Activated gamma-delta T cell treated with Interleukin-2 at 50 U/mL for 16 hours (primary cell): ENCODE results near the gene ACTR3C.

ENCODE experiments used
- DNase-seq: peaks from one replicate; pipeline ENCODE4 v3.0.0-alpha.2; 2020

The ACTR3C gene

GRCh38 chr7:150358988-150359621, 35.8 kb upstream of the ACTR3C start:
- no peak for DNase-seq

GRCh38 chr7:150358433-150358832, 35.1 kb upstream of the ACTR3C start:
- DNase-seq: no peak

GRCh38 chr7:150357771-150358427, 34.6 kb upstream of the ACTR3C start:
- DNase-seq: no peak

GRCh38 chr7:150357270-150357669, 33.9 kb upstream of the ACTR3C start:
- DNase-seq: peak; percentile 78

- peak; percentile 21 for DNase-seq
Measured at GRCh38 chr7:150356265-150356897, 33.0 kb upstream of the ACTR3C start.

- DNase-seq: no peak
Measured at GRCh38 chr7:150355666-150356059, 32.3 kb upstream of the ACTR3C start.

GRCh38 chr7:150351587-150352194, 28.3 kb upstream of the ACTR3C start:
- DNase-seq: no peak

GRCh38 chr7:150346922-150347321, 23.6 kb upstream of the ACTR3C start:
- no peak for DNase-seq

GRCh38 chr7:150345012-150345411, 21.7 kb upstream of the ACTR3C start:
- no peak for DNase-seq

- no peak for DNase-seq
Measured at GRCh38 chr7:150344299-150344698, 21.0 kb upstream of the ACTR3C start.

GRCh38 chr7:150343225-150343624, 19.9 kb upstream of the ACTR3C start:
- DNase-seq: no peak

GRCh38 chr7:150342121-150342408, 18.7 kb upstream of the ACTR3C start:
- no peak for DNase-seq

- no peak for DNase-seq
Measured at GRCh38 chr7:150341263-150342120, 18.1 kb upstream of the ACTR3C start, which contains the start of gene RARRES2. Gene RARRES2, minus strand, starts transcription at chr7:150341629. Its CDS starts 1,020 bp downstream, at chr7:150340609.

- DNase-seq: no peak
Measured at GRCh38 chr7:150340875-150341262, 17.5 kb upstream of the ACTR3C start.

- no peak for DNase-seq
Measured at GRCh38 chr7:150340024-150340749, 16.8 kb upstream of the ACTR3C start.

- no peak for DNase-seq
Measured at GRCh38 chr7:150339409-150339809, 16.1 kb upstream of the ACTR3C start.

- no peak for DNase-seq
Measured at GRCh38 chr7:150338166-150338829, 15.0 kb upstream of the ACTR3C start.

GRCh38 chr7:150337659-150338081, 14.3 kb upstream of the ACTR3C start:
- DNase-seq: no peak

- no peak for DNase-seq
Measured at GRCh38 chr7:150337179-150337578, 13.8 kb upstream of the ACTR3C start.

- no peak for DNase-seq
Measured at GRCh38 chr7:150336746-150337145, 13.4 kb upstream of the ACTR3C start.

- DNase-seq: no peak
Measured at GRCh38 chr7:150335774-150336112, 12.4 kb upstream of the ACTR3C start.
